HG03196 (cell line): Measurements from ENCODE around the gene PHF21A.
A peak's percentile ranks its signal among the peaks of the same experiment; 100 is the strongest.
"Not testable (repeated sequence)": the region's sequence is repeated elsewhere in the genome, so short reads cannot be mapped to it uniquely, and the experiment has no call there.

Experiments used
- ATAC-seq: cut with Tn5 transposase; IDR thresholded peaks from one replicate; pipeline ENCODE4 v1.9.1; 2021; ENCODE audit not compliant: unreplicated experiment

Gene PHF21A

DNA sequence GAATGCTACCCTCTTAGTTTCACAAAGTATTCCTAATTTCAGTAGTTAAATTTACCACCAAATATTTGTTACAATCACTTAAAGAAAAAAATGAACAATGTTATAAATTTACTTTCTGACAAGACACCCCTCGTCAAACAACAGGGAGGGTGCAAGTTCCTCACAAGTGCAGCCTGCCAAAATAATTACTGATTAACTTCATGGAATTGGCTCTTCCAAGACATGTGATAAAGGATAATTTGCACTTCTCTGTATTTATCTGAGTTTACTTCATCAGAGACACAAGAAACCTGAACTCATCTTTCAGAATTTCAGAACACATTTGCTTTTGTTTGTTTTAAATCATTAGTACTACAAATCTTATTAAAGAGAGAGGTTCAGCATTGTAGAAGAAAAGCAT is 132.3 kb downstream of the PHF21A start:
- no peak for ATAC-seq

DNA sequence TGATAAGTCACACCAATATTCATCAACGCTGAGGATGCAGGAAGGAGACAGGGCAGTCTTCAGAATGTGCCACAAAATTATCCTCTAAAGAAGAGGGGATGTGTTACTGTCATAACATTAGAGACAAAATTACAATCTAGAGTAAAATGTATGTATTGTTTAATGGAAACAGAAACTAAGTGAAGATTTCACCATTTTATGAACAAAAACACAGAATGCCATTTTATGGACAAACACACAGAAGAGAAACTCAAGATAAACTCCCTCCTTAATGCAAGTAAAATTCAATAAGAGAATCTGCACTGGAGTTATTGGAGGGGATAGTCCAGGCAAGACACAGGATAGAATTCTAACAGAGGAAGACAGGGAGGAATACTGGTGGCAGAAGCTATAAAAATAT is 136.0 kb downstream of the PHF21A start:
- no peak for ATAC-seq

DNA sequence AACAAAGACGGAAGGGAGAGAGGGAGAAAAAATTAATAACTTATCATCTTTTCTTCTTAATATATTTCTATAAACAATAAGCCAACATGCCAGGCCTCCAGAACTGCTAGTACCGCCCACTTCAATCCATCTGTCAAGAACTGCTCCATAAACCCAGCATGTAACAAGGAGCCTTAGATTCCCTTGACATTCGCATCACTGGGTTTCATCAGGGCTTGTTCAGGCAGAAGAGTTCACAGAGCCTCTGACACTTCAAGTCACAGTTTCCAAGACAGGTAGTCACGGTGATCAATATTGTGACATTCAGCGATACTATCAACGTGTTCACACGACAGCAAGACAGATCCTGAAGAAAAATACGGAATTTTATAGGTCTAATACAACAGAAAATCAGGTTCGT is 137.1 kb downstream of the PHF21A start:
- ATAC-seq: no peak

DNA sequence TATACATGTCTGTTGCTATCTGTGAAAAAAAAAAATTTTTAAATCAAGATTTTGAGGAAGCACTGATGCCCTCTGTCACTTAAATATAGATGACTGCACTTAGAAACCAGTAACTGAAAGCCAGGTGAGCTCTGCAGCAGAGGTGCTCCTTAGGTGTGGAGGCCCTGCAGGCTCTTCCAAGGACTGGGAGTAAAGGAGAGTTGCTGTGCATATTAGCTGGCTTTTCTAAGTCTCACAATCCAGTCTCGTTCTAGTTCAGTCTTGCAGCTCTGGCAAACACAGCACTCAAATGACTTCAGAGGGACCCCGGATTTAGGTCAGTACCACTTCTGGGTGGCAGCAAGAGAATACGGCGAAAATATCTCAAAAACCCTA is 137.8 kb downstream of the PHF21A start:
- no peak for ATAC-seq

DNA sequence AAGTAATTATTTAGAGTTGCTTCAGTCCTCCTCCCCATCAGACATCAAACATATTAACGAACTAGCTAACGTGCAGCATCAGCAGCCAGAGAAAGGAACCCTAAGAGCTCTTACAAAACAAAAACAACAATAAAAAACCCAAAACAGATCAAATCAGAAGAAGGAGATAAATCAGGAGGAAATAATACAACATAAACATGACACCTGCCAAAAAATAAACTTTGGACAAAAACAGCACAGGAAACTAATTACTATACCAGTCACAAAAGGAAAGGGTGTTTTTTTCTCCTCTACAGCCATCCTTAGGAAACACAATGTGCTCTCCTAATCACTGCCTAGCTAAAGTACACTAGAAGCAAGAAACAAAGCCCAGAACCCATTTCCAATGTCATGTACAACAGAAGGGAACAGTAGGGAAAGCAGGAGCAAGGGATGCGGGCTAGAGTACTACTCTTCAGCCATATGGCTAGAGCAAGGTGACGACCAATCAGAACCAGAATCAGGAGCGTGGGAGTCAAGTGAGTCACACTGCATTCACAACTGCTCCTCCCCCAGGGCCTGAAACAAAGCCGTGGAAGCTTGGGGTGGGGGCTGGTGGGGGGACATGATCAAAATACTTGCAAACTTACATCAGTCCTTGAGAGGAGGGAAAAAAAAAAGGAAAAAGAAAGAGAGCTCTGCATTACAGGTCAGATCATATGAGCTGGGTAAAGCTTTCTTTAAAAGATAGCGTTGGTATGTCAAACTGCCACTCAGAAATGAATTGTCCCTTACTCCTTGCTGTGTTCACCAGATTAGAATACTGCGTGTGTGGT is 138.4 kb downstream of the PHF21A start:
- ATAC-seq: no peak

DNA sequence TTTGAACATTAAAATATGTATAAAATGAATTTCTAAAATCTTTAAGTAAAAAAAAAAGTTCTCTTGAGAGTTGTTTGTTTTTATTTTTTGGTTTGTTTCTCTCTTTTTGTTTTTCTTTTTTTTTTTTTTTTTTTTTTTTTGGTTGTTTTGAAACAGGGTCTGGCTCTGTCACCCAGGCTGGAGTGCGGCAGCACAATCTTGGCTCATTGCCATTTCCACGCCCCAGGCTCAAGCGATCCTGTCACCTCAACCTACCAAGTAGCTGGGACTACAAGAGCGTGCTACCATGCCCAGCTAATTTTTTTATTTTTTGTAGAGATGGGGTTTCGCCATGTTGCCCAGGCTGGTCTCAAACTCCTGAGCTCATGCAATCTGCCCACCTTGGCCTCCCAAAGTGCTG is 139.4 kb downstream of the PHF21A start:
- ATAC-seq: not testable (repeated sequence)

DNA sequence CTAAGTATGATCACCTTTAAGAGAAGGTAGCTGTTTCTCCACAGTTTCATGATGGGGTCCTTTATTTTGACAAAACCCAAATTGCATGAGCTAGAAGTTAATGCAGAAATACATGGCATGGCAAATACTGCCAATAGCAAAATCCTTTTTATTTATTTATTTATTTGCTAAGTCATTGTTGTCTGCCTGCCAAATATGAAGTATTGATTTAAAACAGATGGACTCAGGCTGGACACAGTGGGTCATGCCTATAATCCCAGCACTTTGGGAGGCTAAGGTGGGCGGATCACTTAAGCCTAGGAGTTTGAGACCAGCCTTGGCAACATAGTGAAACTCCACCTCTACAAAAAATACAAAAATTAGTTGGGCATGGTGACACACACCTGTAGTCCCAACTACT is 146.4 kb downstream of the PHF21A start:
- no peak for ATAC-seq

DNA sequence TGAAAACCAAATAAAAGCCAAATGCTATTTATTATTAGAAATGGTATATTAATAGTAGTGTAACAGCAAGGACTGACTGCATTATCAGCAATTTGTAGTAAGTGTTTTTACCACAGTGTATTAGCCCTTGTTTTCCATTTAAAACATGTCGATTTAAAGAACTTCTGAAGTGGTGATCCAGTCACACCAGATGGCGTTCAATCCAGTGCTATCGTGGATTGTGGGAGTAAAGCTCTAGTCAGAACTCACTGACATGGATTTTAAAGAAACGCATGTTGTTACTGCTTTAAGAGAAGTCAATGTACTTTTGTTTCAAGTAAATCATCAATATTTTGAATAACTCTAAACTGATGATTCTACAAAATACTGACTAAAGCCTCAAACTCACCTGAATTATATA is 147.7 kb downstream of the PHF21A start:
- ATAC-seq: no peak

DNA sequence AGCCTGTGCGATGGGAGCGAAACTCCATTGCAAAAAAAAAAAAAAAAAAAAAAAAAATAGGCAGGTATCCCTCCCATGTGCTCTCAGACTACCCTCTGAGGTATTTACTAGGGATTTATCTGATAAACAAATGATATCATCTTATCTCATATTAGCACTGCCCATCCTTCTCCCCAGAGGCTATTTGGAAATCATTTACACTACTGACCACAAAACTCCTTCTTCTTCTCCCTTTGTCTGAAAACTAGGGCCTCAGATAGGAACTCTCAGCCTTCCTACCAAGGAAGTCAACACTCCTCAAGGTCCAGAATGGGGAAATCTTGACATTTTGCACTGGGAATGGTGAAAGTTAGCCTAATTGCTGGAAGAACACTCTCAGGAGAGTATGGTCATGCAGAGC is 152.4 kb downstream of the PHF21A start:
- no peak for ATAC-seq

DNA sequence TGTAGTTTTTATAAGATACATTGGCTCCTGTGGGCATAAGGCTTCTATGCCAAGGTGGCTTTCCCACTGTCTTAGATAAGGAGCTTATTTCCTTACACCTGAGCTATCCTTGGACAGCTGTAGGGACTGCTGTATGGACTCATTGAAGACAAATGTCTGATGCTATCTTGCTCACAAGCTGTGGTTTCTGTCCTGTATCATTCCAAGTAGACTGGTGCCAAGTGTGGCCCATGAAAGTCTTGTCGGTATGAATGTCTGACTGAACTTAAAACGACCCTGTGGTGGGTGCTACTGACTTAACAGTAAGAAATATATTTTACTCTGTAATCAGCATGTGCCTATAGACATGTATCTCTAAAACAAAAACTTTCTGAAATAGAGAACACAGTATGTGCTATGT is 153.7 kb downstream of the PHF21A start:
- no peak for ATAC-seq

DNA sequence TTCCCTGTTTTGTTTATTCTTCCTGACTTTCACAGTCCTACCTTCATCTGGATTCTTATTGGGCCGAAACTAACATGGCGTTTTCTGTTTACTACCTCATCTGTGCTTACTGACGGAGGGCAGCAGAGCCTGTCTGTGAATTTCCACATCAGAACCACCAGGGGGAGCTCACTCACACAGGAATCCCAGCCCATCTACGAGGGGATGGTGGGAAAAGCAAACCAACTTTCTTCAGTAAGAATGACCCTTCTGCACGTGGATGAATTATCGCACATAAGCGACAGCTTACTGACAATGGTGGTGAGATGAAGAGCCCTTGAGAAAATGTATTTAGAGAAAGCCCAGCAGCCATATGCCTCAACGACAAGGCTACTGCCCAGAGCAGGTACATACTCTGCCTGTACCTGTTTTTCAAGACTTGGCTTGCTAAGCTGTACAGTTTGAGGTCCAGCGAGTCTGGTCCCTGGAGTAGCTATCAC is 156.3 kb downstream of the PHF21A start:
- peak; percentile 64 for ATAC-seq

DNA sequence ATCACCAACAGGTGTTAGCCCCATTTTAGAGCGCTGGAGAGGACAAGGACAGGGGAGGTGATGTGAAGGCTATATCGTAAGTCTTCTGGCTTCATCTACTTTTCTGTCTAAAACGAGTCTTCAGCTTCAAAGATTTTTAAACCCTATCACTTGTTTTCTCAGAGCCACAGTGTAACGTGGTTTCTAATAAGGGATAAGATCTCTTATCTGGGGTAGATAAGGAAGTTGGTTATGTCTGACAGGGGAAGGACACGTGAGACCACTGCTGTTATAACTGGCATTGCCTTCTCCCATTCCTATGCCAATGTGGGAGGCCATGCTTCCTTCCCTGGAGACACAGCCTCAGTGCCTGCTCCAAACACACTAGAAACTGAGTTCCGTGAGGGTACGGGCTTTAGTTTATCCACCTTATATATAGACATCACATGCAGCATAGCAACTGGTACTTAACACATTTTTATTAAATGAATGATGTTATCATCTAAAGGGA is 159.5 kb downstream of the PHF21A start:
- ATAC-seq: no peak

DNA sequence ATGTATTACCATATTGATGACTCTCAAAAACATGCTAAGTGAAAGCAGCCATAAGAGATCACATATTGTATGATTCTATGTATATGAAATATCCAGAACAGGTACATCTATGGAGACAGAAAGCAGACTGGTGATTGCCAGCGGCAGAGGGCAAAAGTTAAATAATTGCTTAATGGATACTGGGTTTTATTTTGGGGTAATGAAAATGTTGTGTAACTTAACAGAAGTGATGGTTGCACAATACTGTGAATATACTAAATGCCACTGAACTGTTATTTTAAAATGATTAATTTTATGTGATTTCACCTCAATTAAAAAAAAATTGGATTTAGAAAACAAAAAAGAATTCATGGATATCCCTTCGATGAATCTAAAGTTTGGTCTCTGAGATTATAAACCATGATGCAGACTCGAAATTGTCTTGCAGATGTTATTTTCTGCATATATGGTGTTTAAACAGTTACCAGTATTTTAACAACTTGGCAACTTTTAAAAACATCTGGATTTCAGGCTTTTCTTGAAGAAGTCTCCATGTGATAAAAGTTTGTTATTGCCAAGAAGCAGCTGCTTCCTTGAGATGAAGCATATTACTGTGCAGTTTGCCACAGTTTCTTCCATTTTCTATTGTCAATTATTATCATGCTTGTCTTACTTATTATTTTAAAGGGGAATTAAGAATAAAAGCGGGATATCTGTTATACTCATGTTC is 160.7 kb downstream of the PHF21A start:
- no peak for ATAC-seq

DNA sequence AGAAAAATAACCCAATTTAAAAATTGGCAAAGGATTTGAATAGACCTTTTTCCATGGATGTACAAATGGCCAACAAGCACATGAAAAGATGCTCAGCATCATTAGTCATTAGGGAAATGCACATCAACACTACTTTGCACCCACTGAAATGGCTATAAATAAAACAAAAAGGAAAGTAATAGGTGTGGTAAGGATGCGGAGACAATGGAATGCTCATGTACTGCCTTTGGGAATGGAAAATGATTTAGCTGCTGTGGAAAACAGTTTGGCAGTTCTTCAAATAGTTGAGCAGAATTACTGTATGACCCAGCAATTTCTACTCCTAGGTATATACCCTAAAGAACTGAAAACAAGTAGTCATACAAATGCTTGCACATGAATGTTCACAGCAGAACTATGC is 161.4 kb downstream of the PHF21A start:
- ATAC-seq: no peak

DNA sequence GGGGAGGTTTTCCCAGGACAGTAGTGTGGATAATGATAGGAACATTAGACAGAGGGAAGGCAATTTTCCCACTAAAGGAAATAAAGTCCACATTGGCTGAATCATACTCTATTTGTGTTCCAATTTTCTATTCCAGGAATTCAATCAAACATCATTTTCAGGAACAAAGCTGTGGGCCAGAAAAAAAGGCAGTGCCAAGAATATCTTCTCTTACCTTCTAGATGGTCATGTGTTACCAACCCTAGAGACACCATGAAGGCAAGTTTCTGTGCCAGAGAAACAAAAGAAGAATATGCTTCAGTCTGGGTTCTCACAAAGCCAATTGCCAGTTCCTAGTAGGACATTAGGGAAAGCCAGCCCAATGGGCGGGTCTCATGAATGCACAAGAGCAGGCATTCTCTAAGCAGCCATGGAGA is 171.3 kb downstream of the PHF21A start:
- ATAC-seq: no peak

DNA sequence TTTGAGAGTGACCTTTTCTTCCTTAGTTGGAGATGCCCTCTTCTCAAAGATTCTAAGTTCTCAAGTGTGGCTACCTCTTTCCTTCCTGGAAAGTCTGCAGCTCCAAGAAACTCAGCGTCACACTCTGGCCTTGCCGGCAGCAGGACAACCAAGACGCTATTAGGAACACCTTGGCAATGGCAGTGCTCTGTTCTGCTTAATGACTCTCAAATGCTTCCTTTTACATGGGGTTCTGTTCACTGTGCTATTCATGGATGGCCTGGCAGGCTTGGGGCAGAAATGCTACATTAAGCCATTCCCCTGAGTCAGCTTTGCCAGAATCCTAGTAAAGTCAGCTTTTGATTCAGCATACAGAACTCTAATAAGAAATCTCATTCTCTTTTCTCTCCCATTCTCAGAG is 172.9 kb downstream of the PHF21A start:
- ATAC-seq: no peak

DNA sequence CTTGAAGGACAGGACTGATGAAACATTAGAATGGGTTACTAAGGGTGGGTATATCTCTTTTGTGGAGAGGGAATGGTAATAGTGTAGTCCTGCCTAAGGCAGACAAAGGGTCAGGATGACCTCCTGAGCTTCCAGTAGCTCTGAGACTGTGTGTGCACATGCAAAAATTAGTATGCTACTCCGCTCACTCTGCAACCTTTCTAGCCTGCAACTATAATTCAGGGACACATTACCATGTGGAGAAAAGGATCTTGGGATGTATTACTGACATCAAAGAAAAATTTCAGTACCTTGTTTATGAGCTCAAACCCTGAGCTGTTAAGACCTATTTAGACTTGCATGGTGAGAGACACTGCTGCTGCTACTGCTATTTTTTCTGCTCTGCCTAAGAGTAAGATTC is 173.4 kb downstream of the PHF21A start:
- ATAC-seq: no peak

DNA sequence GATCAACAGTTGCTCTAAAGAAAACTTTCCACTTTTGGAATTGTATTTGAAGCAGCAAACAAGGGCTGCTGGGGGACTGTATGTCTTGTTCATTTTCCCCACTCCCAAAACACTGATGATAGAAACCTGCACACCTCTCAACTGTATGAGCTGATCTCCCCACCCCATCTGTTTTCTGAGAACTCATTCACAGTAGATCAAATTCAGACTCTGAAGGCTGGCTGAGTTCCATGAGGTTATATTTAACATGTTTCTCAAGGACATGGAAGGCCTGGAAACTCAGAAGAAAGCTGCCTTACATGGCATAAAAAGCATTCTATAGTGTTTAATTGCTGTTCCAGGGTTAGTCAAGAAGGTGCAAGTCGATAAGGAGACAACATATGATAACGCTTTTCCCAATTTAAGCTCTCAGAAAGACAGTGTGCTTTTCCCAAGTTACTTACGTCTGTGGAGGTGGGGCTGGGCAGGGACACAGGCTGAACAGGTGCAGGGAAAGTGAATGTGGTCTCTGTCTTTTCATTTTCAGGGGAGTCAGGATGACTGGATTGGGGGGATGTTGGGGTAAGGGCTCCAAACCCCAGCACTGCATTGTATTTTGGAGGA is 175.8 kb downstream of the PHF21A start:
- ATAC-seq: no peak

DNA sequence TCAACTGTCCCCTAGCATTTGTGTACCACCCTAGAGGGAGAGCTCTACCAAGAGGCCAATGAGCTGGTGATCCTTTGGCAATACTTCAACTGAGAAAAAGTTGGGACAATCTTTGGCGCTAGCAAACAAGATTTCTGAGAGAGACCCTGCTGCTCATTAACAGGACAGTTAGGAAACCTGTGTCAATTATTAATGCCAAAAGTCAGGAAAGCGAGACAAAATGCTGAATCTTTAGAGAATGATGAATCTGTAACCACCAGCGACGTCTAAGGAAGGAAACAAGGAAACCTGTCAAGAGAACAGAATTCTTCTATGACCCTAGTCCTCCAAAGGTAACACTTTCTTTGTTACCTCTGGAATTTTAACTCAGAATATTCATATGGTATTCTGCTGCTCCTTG is 178.9 kb downstream of the PHF21A start:
- no peak for ATAC-seq

DNA sequence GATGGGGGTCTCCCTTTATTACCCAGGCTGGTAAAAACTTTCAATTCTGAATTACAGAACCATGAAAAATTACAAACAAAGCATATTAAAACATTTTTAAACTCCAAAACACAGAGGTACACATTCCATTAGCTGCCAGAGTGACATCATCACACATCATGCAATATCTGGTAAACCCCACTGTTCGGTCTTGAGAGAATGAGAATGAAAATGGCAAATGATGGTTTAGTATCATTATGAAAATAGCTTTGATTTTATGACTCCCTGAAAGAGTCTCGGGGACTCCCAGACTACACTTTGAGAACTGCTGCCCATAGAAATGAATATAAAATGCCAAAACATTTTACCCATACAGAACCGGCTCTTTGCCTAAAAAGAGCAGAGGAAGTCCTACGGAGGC is 180.0 kb downstream of the PHF21A start:
- no peak for ATAC-seq

DNA sequence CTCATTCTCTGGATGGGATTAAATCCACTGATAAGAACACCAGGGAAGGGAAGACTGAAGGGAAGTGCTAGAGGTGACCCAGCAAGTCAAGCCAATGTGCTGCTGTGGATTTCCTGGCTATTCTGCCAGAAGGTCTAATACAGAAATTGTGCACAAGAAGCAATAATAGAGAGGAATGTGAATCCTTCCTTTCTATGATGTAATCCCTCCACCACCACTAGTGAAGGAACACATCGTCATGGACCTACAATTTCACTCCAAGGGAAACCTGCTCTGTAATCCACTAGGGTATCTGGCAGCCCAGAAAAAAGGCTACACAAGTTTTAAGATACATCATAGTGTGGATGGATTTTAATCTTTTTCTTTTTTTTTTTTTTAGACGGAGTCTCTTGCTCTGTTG is 181.4 kb downstream of the PHF21A start:
- no peak for ATAC-seq

DNA sequence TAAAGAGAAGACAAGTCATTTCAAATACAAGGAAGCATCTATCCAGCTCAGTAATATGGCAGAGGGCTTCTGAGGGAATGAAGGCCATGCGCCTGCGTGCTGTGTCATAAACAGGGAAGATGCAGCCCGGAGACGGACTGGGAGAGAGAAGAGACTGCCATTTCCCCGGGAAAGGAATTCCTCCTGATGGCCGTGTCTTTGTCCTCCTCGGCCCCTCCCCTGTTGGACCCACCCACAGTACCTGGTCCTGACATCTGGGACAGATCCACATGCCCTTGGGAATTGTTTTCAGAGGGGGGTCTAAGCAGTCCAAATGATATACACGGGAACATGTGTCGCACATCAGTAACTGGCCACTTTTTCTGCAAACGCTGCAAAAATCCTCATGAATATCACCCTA is 183.3 kb downstream of the PHF21A start:
- no peak for ATAC-seq
